Neuronal stem cell (in vitro differentiated cells): ENCODE measurements around the gene MCTP1.

ENCODE experiments used
- DNase-seq: peaks from one replicate; pipeline ENCODE4 v3.0.0-alpha.2; 2013; ENCODE audit warnings: low spot score
- H2AFZ ChIP-seq: one replicate; pipeline ENCODE4 v1.6.1; 2013; ENCODE audit warnings: mild to moderate bottlenecking, low read length, inconsistent platforms
- H2AK5ac ChIP-seq: 2 replicates; pipeline ENCODE4 v1.6.1; 2013; ENCODE audit warnings: low read depth, mild to moderate bottlenecking, inconsistent platforms, low read length, moderate library complexity, mixed read lengths
- H2BK120ac ChIP-seq: 2 replicates; pipeline ENCODE4 v1.6.1; 2013; ENCODE audit warnings: low read depth, mild to moderate bottlenecking, inconsistent platforms, low read length, moderate library complexity, mixed read lengths
- H2BK12ac ChIP-seq: one replicate; pipeline ENCODE4 v1.6.1; 2013; ENCODE audit warnings: low read length, inconsistent platforms
- H2BK15ac ChIP-seq: 2 replicates; pipeline ENCODE4 v1.6.1; 2013; ENCODE audit warnings: mild to moderate bottlenecking, low read length, inconsistent platforms, mixed read lengths
- H2BK5ac ChIP-seq: one replicate; pipeline ENCODE4 v1.6.1; 2013; ENCODE audit warnings: inconsistent platforms, mild to moderate bottlenecking, low read length, moderate library complexity
- H3K14ac ChIP-seq: one replicate; pipeline ENCODE4 v1.6.1; 2013; ENCODE audit warnings: low read length, inconsistent platforms
- H3K18ac ChIP-seq: 2 replicates; pipeline ENCODE4 v1.6.1; 2013; ENCODE audit warnings: low read length, inconsistent platforms
- H3K23ac ChIP-seq: 2 replicates; pipeline ENCODE4 v1.6.1; 2013; ENCODE audit warnings: low read depth, mild to moderate bottlenecking, mixed read lengths, low read length, inconsistent platforms; ENCODE audit not compliant: poor library complexity
- H3K27ac ChIP-seq: replicated peaks from 3 replicates; pipeline ENCODE4 v1.5.1; 2013; ENCODE audit warnings: low read length, inconsistent platforms
- H3K27me3 ChIP-seq, 3 experiments: 2 replicates each; pipeline ENCODE4 v1.6.1; 2013; ENCODE audit warnings: low read length in 3 of 3, mild to moderate bottlenecking in 2 of 3, inconsistent platforms in 1 of 3, low read depth in 1 of 3, mixed read lengths in 1 of 3, moderate library complexity in 1 of 3; ENCODE audit not compliant: control insufficient read depth in 3 of 3, insufficient read depth in 3 of 3
- H3K36me3 ChIP-seq, 2 donors: replicated peaks in 1 of 2; 2 replicates each; pipeline ENCODE4 v1.6.1; 2013; ENCODE audit warnings: low read length in 2 of 2; ENCODE audit not compliant: control insufficient read depth in 2 of 2, insufficient read depth in 2 of 2
- H3K4ac ChIP-seq: 2 replicates; pipeline ENCODE4 v1.6.1; 2013; ENCODE audit warnings: inconsistent platforms, mild to moderate bottlenecking, low read length, moderate library complexity
- H3K4me1 ChIP-seq, 2 donors: 1 replicate in 1 of 2; 2 replicates in 1 of 2; pipeline ENCODE4 v1.6.1; 2013; ENCODE audit warnings: low read length in 2 of 2, low read depth in 1 of 2; ENCODE audit not compliant: control insufficient read depth in 2 of 2, insufficient read depth in 1 of 2
- H3K4me2 ChIP-seq: one replicate; pipeline ENCODE4 v1.6.1; 2013; ENCODE audit warnings: mild to moderate bottlenecking, low read length, inconsistent platforms; ENCODE audit not compliant: insufficient read depth, poor library complexity, severe bottlenecking
- H3K4me3 ChIP-seq, 2 donors: 2 replicates each; pipeline ENCODE4 v1.5.1; 2013; ENCODE audit warnings: low read length in 2 of 2, mild to moderate bottlenecking in 2 of 2, inconsistent platforms in 1 of 2, moderate library complexity in 1 of 2
- H3K79me1 ChIP-seq: one replicate; pipeline ENCODE4 v1.6.1; 2013; ENCODE audit warnings: low read depth, mild to moderate bottlenecking, inconsistent platforms, low read length, moderate library complexity
- H3K9ac ChIP-seq: one replicate; pipeline ENCODE4 v1.6.1; 2013; ENCODE audit warnings: mild to moderate bottlenecking, low read depth, low read length, inconsistent platforms; ENCODE audit not compliant: poor library complexity
- H3K9me3 ChIP-seq, 2 donors: replicated peaks in 1 of 2; 2 replicates each; pipeline versions ENCODE3 to v1.6.1; 2013; ENCODE audit warnings: low read length in 2 of 2, mild to moderate bottlenecking in 2 of 2, inconsistent platforms in 1 of 2, low read depth in 1 of 2, mixed read lengths in 1 of 2, moderate library complexity in 1 of 2; ENCODE audit not compliant: control insufficient read depth in 2 of 2, insufficient read depth in 1 of 2
- H4K8ac ChIP-seq: one replicate; pipeline ENCODE4 v1.6.1; 2013; ENCODE audit warnings: low read depth, mild to moderate bottlenecking, inconsistent platforms, low read length, moderate library complexity
- H4K91ac ChIP-seq: one replicate; pipeline ENCODE4 v1.6.1; 2013; ENCODE audit warnings: low read length, low read depth, mild to moderate bottlenecking, inconsistent platforms; ENCODE audit not compliant: poor library complexity
- WGBS, 2 donors: extraction: QIAGEN DNeasy Blood & Tissue Kit; methylation state at CpG; one replicate each; pipeline ENCODE4 v1.1.7; 2013; ENCODE audit warnings: missing lambda C conversion rate in 2 of 2, mixed read lengths in 1 of 2; ENCODE audit not compliant: insufficient read length in 2 of 2, insufficient replicate concordance in 1 of 2; ENCODE audit errors: extremely low coverage in 2 of 2; 5-methylcytosine and 5-hydroxymethylcytosine counted together

The MCTP1 gene

DNA sequence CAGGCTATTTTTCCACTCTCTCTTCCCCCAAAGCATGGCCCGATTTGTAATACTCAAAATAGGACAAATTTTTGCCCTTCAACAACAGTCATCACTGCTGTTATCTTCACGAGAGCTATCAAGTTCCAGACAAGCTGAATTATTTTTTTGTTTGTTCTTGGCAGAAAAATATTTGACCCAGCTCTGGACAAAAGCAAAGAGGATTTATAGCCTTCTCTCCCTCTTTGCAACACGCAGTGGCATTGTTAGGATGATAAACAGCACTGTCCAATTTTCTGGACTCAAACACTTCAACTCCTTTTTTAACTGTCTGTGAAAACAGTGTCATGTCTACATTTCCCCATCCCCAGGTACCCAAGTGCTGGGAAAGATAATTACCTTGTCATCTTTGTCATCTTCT lies 506.2 kb downstream of the MCTP1 start:
- DNase-seq = no peak
- no CpG with 5 or more reads among the region's 3 CpGs for WGBS, 2 donors

DNA sequence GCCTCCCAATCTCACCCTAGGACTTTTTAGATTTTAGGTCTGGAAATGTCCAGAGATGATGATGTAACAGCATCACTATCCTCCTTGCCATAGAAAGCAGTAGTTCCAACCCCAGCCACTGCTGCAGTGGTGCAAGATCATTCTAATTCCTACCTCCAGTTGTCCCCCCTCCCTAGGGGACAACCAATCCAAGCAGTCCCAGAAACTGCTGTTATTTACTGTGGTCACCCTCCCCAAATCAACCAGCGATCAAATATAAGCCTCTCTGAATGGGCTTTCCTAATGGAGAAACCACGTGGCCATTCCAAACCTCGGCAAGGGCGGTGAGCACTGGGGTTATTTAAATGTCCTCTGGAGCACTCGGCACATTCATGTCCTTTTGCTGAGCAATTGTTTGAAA lies 506.6 kb downstream of the MCTP1 start:
- H3K4me2 ChIP-seq = no peak overlapping the region
- H4K91ac ChIP-seq = no peak overlapping the region
- no peak for DNase-seq
- no peak overlapping the region for H3K23ac ChIP-seq
- H3K4me3 ChIP-seq = no peak overlapping the region
- H2BK5ac ChIP-seq = no peak overlapping the region
- H3K36me3 ChIP-seq = no peaks in the 10 kb centered on the region
- H2BK12ac ChIP-seq = no peak overlapping the region
- no CpG with 5 or more reads among the region's 5 CpGs for WGBS, 2 donors
- no peak overlapping the region for H3K4ac ChIP-seq
- no peak overlapping the region for H2BK15ac ChIP-seq
- H3K27ac ChIP-seq = no peak overlapping the region
- no peaks in the 10 kb centered on the region for H3K79me1 ChIP-seq
- H3K27me3 ChIP-seq = no peaks in the 10 kb centered on the region
- no peaks in the 10 kb centered on the region for H3K4me1 ChIP-seq
- H2AK5ac ChIP-seq = no peak overlapping the region
- H2BK120ac ChIP-seq = no peak overlapping the region
- H3K18ac ChIP-seq = no peak overlapping the region
- H3K14ac ChIP-seq = no peak overlapping the region
- no peak overlapping the region for H2AFZ ChIP-seq
- no peak overlapping the region for H4K8ac ChIP-seq
- no peak overlapping the region for H3K9ac ChIP-seq
- H3K9me3 ChIP-seq = no peaks in the 10 kb centered on the region

More for the DNA sequence above, 506.2 kb downstream of the MCTP1 start:
- no peaks in the 10 kb centered on the region for H3K79me1 ChIP-seq
- H3K4ac ChIP-seq = no peak overlapping the region
- H2BK120ac ChIP-seq = no peak overlapping the region
- H3K9ac ChIP-seq = no peak overlapping the region
- no peak overlapping the region for H2BK5ac ChIP-seq
- no peak overlapping the region for H4K91ac ChIP-seq
- no peak overlapping the region for H3K14ac ChIP-seq
- no peaks in the 10 kb centered on the region for H3K27me3 ChIP-seq
- H3K18ac ChIP-seq = no peak overlapping the region
- H4K8ac ChIP-seq = no peak overlapping the region
- no peak overlapping the region for H2BK12ac ChIP-seq
- no peak overlapping the region for H3K23ac ChIP-seq
- no peaks in the 10 kb centered on the region for H3K36me3 ChIP-seq
- H3K4me1 ChIP-seq = no peaks in the 10 kb centered on the region
- H2AFZ ChIP-seq = no peak overlapping the region
- no peak overlapping the region for H2AK5ac ChIP-seq
- H3K4me3 ChIP-seq = no peak overlapping the region
- H3K4me2 ChIP-seq = no peak overlapping the region
- H3K27ac ChIP-seq = no peak overlapping the region
- H3K9me3 ChIP-seq = no peaks in the 10 kb centered on the region
- no peak overlapping the region for H2BK15ac ChIP-seq

DNA sequence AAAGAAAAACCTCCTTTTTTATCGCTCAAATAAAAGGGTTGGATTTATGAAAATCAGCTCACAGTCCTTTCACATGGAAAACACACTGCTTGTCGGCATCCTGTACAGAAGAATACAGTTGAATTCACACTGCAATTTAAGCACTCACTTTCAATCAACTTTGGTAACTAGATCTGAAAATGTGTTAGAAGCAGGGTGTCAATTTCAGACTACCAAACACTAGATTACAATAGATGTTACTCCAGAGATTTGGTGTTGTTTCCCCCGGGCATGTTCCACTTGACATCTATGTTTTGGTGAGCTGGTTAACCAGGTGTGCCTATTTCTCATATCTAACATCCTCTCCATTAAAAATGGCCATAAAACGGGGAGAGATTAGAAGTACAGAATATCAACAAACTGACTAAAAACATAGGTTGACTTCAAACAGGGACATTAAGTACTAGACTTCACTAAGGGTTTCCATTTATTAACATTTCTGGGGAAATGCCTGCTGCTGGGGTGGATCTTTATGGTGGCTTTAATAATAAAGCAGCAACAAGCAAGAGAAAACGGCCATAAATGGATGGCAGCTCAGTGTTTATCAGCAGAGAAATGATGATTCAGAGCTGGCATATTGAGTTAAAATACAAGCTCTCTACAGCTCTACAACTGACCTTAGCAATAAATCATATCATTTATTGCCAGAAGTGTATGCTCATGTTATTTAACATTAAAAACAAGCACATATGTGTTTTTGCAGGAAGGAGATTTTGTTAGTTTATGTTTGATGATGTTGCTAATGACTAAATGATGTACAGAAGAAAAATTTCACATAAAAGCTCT lies 507.6 kb downstream of the MCTP1 start:
- H3K36me3 ChIP-seq = no peaks in the 10 kb centered on the region
- no CpG with 5 or more reads among the region's 5 CpGs for WGBS, 2 donors
- no peak overlapping the region for H2BK5ac ChIP-seq
- no peak overlapping the region for H4K91ac ChIP-seq
- H3K4me2 ChIP-seq = no peak overlapping the region
- H2AK5ac ChIP-seq = no peak overlapping the region
- no peaks in the 10 kb centered on the region for H3K27me3 ChIP-seq
- no peak overlapping the region for H2AFZ ChIP-seq
- no peak overlapping the region for H2BK120ac ChIP-seq
- H3K14ac ChIP-seq = no peak overlapping the region
- H3K9ac ChIP-seq = no peak overlapping the region
- no peak overlapping the region for H3K27ac ChIP-seq
- H3K4me1 ChIP-seq = no peaks in the 10 kb centered on the region
- no peak overlapping the region for H4K8ac ChIP-seq
- no peak overlapping the region for H3K4me3 ChIP-seq
- DNase-seq = no peak
- no peaks in the 10 kb centered on the region for H3K79me1 ChIP-seq
- no peak overlapping the region for H3K23ac ChIP-seq
- no peak overlapping the region for H2BK12ac ChIP-seq
- no peak overlapping the region for H2BK15ac ChIP-seq
- H3K4ac ChIP-seq = no peak overlapping the region
- no peaks in the 10 kb centered on the region for H3K9me3 ChIP-seq
- H3K18ac ChIP-seq = no peak overlapping the region

DNA sequence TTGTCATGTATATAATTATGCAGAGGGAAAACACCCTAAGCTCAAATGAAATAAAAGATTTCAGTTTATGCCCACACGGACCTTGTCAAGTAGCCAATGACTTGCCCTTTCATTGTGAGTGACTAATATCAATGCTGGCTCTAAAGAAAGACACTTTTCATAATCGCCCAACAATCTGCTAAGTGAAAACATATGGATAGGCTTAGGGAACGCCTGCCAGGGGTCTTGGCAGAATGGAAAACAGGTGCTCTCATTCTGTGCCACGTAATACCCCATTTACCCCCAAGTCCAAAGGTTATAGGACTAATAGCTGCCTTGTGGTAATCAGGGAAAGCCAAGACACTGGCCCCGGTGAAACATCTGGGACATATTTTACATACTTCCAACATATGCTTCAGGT lies 508.7 kb downstream of the MCTP1 start:
- Histone ChIP-seq H4K8ac (no peak overlapping the region), H3K4me1 (no peaks in the 10 kb centered on the region), H2AFZ (no peak overlapping the region), H3K79me1 (no peaks in the 10 kb centered on the region), H4K91ac (no peak overlapping the region), H3K27ac (no peak overlapping the region), H2AK5ac (no peak overlapping the region), H3K23ac (no peak overlapping the region), H3K18ac (no peak overlapping the region), H2BK15ac (no peak overlapping the region), H3K9ac (no peak overlapping the region), H3K14ac (no peak overlapping the region), H3K4ac (no peak overlapping the region), H2BK12ac (no peak overlapping the region), H3K36me3 (no peaks in the 10 kb centered on the region), H2BK120ac (no peak overlapping the region), H3K27me3 (no peaks in the 10 kb centered on the region), H3K9me3 (no peaks in the 10 kb centered on the region), H3K4me2 (no peak overlapping the region), H3K4me3 (no peak overlapping the region), H2BK5ac (no peak overlapping the region)
- WGBS, 2 donors = no CpG with 5 or more reads among the region's 5 CpGs
- no peak for DNase-seq
